HL-60 (cell line): Measurements from ENCODE around the gene FITM2.

Source experiments
- CTCF ChIP-seq: IDR thresholded peaks from one replicate; pipeline ENCODE4 v1.5.1; 2011; ENCODE audit warnings: low read length, control low read depth, inconsistent platforms; ENCODE audit not compliant: insufficient read depth
- POLR2AphosphoS5 ChIP-seq: IDR thresholded peaks from 2 replicates; pipeline ENCODE4 v1.6.1; 2012; ENCODE audit warnings: low read depth

GRCh38 chr20:44302026-44302669 lies 8.9 kb downstream of the FITM2 start:
- TF ChIP-seq CTCF (no peak), POLR2AphosphoS5 (no peak)
